Measurements from ENCODE around the gene GDPGP1. TPM values are rescaled to one million over a fixed set of nuclear protein-coding genes. Genes with fewer than 3 reads are reported as not detected.

The GDPGP1 gene
- total and polyA plus RNA-seq, 2 of the 4 experiments (the other 2 are of a cell fraction), result 2.3 to 4.1 TPM

GRCh38 chr15:90190606-90191343, 43.2 kb upstream of the GDPGP1 start (continued):
- TF ChIP-seq, protein P1, sequence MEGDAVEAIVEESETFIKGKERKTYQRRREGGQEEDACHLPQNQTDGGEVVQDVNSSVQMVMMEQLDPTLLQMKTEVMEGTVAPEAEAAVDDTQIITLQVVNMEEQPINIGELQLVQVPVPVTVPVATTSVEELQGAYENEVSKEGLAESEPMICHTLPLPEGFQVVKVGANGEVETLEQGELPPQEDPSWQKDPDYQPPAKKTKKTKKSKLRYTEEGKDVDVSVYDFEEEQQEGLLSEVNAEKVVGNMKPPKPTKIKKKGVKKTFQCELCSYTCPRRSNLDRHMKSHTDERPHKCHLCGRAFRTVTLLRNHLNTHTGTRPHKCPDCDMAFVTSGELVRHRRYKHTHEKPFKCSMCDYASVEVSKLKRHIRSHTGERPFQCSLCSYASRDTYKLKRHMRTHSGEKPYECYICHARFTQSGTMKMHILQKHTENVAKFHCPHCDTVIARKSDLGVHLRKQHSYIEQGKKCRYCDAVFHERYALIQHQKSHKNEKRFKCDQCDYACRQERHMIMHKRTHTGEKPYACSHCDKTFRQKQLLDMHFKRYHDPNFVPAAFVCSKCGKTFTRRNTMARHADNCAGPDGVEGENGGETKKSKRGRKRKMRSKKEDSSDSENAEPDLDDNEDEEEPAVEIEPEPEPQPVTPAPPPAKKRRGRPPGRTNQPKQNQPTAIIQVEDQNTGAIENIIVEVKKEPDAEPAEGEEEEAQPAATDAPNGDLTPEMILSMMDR (conservative IDR thresholded peaks at IDR 0.05; ENCODE audit: low read depth, low read length), result no peak

- Histone ChIP-seq H3K9ac (ENCODE audit: low read depth, low read length) (no peak overlapping the region), H3K27me3 (ENCODE audit: control insufficient read depth, insufficient read depth, low read length) (no peaks in the 10 kb centered on the region), H2AFZ (replicated peaks; ENCODE audit: low read length, poor library complexity) (no peak overlapping the region), H3K23ac (ENCODE audit: low read depth, low read length) (no peak overlapping the region), H4K91ac (ENCODE audit: insufficient read depth, low read depth, low read length) (no peak overlapping the region), H3K9me3 (ENCODE audit: control insufficient read depth, insufficient read depth, low read length) (no peaks in the 10 kb centered on the region), H4K5ac (ENCODE audit: low read depth, low read length) (no peak overlapping the region), H2AK9ac (replicated peaks; ENCODE audit: low read depth, low read length, poor library complexity) (peak overlapping the region; percentile 10), H3K9me1 (ENCODE audit: insufficient read depth, low read length) (peaks cover 9% of the 10 kb centered on the region), H2BK20ac (ENCODE audit: low read depth, low read length) (no peak overlapping the region), H4K8ac (ENCODE audit: low read depth in 2 of 2, low read length in 2 of 2) (peak overlapping the region in 1 of 2 experiments; percentile 47; a peak in 1 of 4 replicates), H3K27ac (ENCODE audit: insufficient read depth, low read length) (no peak overlapping the region), H2BK120ac (ENCODE audit: low read depth, low read length) (no peak overlapping the region), H2BK5ac (ENCODE audit: low read depth, low read length, poor library complexity, severe bottlenecking) (no peak overlapping the region), H4K20me1 (ENCODE audit: insufficient read depth, low read length) (no peaks in the 10 kb centered on the region), H3K36me3 (ENCODE audit: control insufficient read depth, insufficient read depth, low read length) (no peaks in the 10 kb centered on the region), H3K56ac (ENCODE audit: extremely low read depth, insufficient read depth, low read length) (no peak overlapping the region), H3K79me1 (ENCODE audit: low read depth in 1 of 2, low read length in 2 of 2) (peaks cover 0 to 8% of the 10 kb centered on the region in 2 experiments; a peak in 2 of 4 replicates), H3K18ac (ENCODE audit: low read depth, low read length) (no peak overlapping the region), H3K4me2 (ENCODE audit: low read depth, low read length) (no peak overlapping the region), H2AK5ac (ENCODE audit: low read depth, low read length) (no peak overlapping the region), H3K4me1 (ENCODE audit: control insufficient read depth, insufficient read depth, low read length) (peaks cover 15% of the 10 kb centered on the region), H3K4ac (ENCODE audit: low read depth, low read length) (no peak overlapping the region), H3K14ac (replicated peaks; ENCODE audit: low read depth, low read length) (no peak overlapping the region), H3K4me3 (ENCODE audit: insufficient read depth, low read depth, low read length) (no peak overlapping the region), H2BK15ac (ENCODE audit: low read depth, low read length) (no peak overlapping the region)
- in situ Hi-C loops (cut with MboI; ENCODE audit: low sequenced_read_pairs) (no loop called here), dilution Hi-C loops (cut with HindIII; ENCODE audit: low sequenced_read_pairs, unreplicated experiment) (no loop called here), intact Hi-C loops (cut with micrococcal nuclease) (no loop called here)
- ChIA-PET CTCF (interaction anchor here (0.6 to 0.9 kb wide), 2 partner anchors 11 to 532 kb away, joined by 3 to 4 read pairs; no protein-coding TSS in a partner anchor), POLR2A (ENCODE audit: unreplicated experiment) (no interaction called here)
- no TSS peak for BruUV-seq (replicated peaks)
- DNase-seq (no peak), ATAC-seq (ENCODE audit: low read depth) (no peak)
- no peak for TF ChIP-seq CHD1 (IDR thresholded peaks at IDR 0.05; ENCODE audit: low read depth, low read length)
- TF ChIP-seq FOS (IDR thresholded peaks at IDR 0.05; ENCODE audit: low read depth, low read length), result no peak
- no peak for TF ChIP-seq MAFK (IDR thresholded peaks at IDR 0.05; ENCODE audit: low read depth, low read length)
- no peak for TF ChIP-seq SMC3 (IDR thresholded peaks at IDR 0.05; ENCODE audit: low read depth, low read length)
- TF ChIP-seq NFE2L2 (IDR thresholded peaks at IDR 0.05; ENCODE audit: low read depth, low read length), result no peak
- no peak for TF ChIP-seq MXI1 (IDR thresholded peaks at IDR 0.05; ENCODE audit: borderline replicate concordance, low read depth, low read length)
- TF ChIP-seq RFX5 (IDR thresholded peaks at IDR 0.05; ENCODE audit: low read depth, low read length), result no peak
- TF ChIP-seq, protein P2, sequence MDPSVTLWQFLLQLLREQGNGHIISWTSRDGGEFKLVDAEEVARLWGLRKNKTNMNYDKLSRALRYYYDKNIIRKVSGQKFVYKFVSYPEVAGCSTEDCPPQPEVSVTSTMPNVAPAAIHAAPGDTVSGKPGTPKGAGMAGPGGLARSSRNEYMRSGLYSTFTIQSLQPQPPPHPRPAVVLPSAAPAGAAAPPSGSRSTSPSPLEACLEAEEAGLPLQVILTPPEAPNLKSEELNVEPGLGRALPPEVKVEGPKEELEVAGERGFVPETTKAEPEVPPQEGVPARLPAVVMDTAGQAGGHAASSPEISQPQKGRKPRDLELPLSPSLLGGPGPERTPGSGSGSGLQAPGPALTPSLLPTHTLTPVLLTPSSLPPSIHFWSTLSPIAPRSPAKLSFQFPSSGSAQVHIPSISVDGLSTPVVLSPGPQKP (IDR thresholded peaks at IDR 0.05; ENCODE audit: borderline replicate concordance, low read depth, low read length), result no peak
- no peak for TF ChIP-seq RCOR1 (IDR thresholded peaks at IDR 0.05; ENCODE audit: insufficient replicate concordance, low read length)
- 100% methylated on average over 1 of the region's 3 CpGs; no CpG with 5 or more reads in 1 of the 2 experiments for WGBS, 2 experiments (ENCODE audit: extremely low coverage in 2 of 2, insufficient read length in 1 of 2)
These were observed 42.7 kb upstream of the GDPGP1 start for GRCh38 chr15:90191344-90191687.
